Transverse colon (tissue), 4 donors: Measurements from ENCODE around the gene ERCC6L2.

ENCODE experiments used
- EP300 ChIP-seq: sonication (generic); formaldehyde crosslinking; IDR thresholded peaks from one replicate; pipeline ENCODE4 v1.6.1; 2017; ENCODE audit warnings: antibody characterized with exemption, low read depth
- POLR2A ChIP-seq: fragments of 450-650 bp; IDR thresholded peaks from one replicate; pipeline ENCODE4 v1.6.1; 2016; ENCODE audit warnings: antibody characterized with exemption, mild to moderate bottlenecking, moderate library complexity
- POLR2AphosphoS5 ChIP-seq, 3 donors: sonication (generic); formaldehyde crosslinking; IDR thresholded peaks; one replicate each; pipeline ENCODE4 v1.6.1; 2016; ENCODE audit warnings: antibody characterized with exemption in 3 of 3
- TF ChIP-seq, protein P1 (sequence below), 5 experiments: fragments of 200-600 bp in 3 of 5; fragments of 450-650 bp in 2 of 5; sonication (generic) in 3 of 5; IDR thresholded peaks; 1 replicate in 2 of 5; 2 replicates in 3 of 5; pipeline ENCODE4 v1.5.1; 2016 to 2017; ENCODE audit warnings: antibody characterized with exemption in 5 of 5, inconsistent platforms in 3 of 5, mild to moderate bottlenecking in 2 of 5, moderate library complexity in 1 of 5

DNA sequence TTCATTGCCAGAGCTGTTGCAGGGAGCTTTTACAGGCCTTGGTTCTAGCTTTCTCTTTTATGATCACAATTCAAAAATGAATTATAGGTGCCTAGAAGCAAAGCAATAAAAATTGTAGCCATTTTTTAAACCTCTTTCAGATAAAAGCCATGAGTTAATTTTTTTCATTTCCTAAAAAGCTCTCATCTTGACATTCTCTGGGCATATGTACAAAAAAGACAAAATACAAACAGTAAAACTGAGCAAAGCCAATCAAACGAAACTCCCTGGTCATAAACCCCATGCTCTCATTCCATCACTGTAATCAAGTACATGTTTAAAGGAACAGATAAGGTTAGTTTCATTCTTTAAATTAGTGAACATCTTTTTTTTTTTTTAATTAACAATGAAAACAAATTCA lies 101.9 kb downstream of the ERCC6L2 start:
- TF ChIP-seq POLR2A: no peak
- TF ChIP-seq EP300: no peak
- TF ChIP-seq, protein P1, sequence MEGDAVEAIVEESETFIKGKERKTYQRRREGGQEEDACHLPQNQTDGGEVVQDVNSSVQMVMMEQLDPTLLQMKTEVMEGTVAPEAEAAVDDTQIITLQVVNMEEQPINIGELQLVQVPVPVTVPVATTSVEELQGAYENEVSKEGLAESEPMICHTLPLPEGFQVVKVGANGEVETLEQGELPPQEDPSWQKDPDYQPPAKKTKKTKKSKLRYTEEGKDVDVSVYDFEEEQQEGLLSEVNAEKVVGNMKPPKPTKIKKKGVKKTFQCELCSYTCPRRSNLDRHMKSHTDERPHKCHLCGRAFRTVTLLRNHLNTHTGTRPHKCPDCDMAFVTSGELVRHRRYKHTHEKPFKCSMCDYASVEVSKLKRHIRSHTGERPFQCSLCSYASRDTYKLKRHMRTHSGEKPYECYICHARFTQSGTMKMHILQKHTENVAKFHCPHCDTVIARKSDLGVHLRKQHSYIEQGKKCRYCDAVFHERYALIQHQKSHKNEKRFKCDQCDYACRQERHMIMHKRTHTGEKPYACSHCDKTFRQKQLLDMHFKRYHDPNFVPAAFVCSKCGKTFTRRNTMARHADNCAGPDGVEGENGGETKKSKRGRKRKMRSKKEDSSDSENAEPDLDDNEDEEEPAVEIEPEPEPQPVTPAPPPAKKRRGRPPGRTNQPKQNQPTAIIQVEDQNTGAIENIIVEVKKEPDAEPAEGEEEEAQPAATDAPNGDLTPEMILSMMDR (IDR thresholded peaks at IDR 0.05): no peak
- no peak for TF ChIP-seq POLR2AphosphoS5 (IDR thresholded peaks at IDR 0.05)
